ENCODE data around the gene PRKCB. TPM values are rescaled to one million over a fixed set of nuclear protein-coding genes. Genes with fewer than 3 reads are reported as not detected.
"Not testable (repeated sequence)": the region's sequence is repeated elsewhere in the genome, so short reads cannot be mapped to it uniquely, and the experiment has no call there.

Gene PRKCB
- polyA plus RNA-seq, 1 experiment, result not detected

- ChIA-PET CTCF (interaction anchor here (1.0 to 4.5 kb wide), 4 partner anchors 22 to 210 kb away, joined by 3 to 81 read pairs (median 9); no protein-coding TSS in a partner anchor), POLR2A (no interaction called here)
- no peaks in the 10 kb centered on the region for H3K27me3 ChIP-seq (ENCODE audit: control insufficient read depth, insufficient read depth, low read length)
- no peak for TF ChIP-seq CTCF (IDR thresholded peaks at IDR 0.05; ENCODE audit: insufficient read depth, low read depth, low read length)
- no peak for DNase-seq (ENCODE audit: low read depth)
- H3K36me3 ChIP-seq (ENCODE audit: control insufficient read depth, insufficient read depth, low read length), result no peaks in the 10 kb centered on the region
- H3K4me3 ChIP-seq (ENCODE audit: low read depth, low read length), result no peak overlapping the region
These were observed 178.3 kb downstream of the PRKCB start for GRCh38 chr16:24013864-24014645.

- H3K27me3 ChIP-seq (ENCODE audit: control insufficient read depth, insufficient read depth, low read length); H3K4me3 ChIP-seq (ENCODE audit: low read depth, low read length); POLR2A ChIA-PET; H3K36me3 ChIP-seq (ENCODE audit: control insufficient read depth, insufficient read depth, low read length); DNase-seq (ENCODE audit: low read depth): not testable (repeated sequence)
- CTCF ChIA-PET, result interaction anchor here (1.0 to 2.8 kb wide), 5 partner anchors 20 to 211 kb away, joined by 3 to 15 read pairs (median 3); no protein-coding TSS in a partner anchor
These were observed 179.2 kb downstream of the PRKCB start for GRCh38 chr16:24014955-24015354.

- TF ChIP-seq CTCF (IDR thresholded peaks at IDR 0.05; ENCODE audit: insufficient read depth, low read depth, low read length), result no peak
- CTCF ChIA-PET, result interaction anchor here (1.0 to 2.8 kb wide), 6 partner anchors 12 to 214 kb away, joined by 3 to 15 read pairs (median 5); no protein-coding TSS in a partner anchor
- POLR2A ChIA-PET, result no interaction called here
- Histone ChIP-seq H3K27me3 (ENCODE audit: control insufficient read depth, insufficient read depth, low read length) (no peaks in the 10 kb centered on the region), H3K36me3 (ENCODE audit: control insufficient read depth, insufficient read depth, low read length) (no peaks in the 10 kb centered on the region), H3K4me3 (ENCODE audit: low read depth, low read length) (no peak overlapping the region)
- DNase-seq (ENCODE audit: low read depth), result no peak
These were observed 180.1 kb downstream of the PRKCB start for GRCh38 chr16:24015923-24016322.

- TF ChIP-seq CTCF (IDR thresholded peaks at IDR 0.05; ENCODE audit: insufficient read depth, low read depth, low read length), result no peak
- no peak for DNase-seq (ENCODE audit: low read depth)
- ChIA-PET CTCF (interaction anchor here (1.0 kb wide), 2 partner anchors 8 to 18 kb away, joined by 3 to 4 read pairs; no protein-coding TSS in a partner anchor), POLR2A (interaction anchor here (0.6 kb wide), 1 partner anchor 218 kb away, joined by 3 read pairs; no protein-coding TSS in a partner anchor)
- Histone ChIP-seq H3K27me3 (ENCODE audit: control insufficient read depth, insufficient read depth, low read length) (no peaks in the 10 kb centered on the region), H3K36me3 (ENCODE audit: control insufficient read depth, insufficient read depth, low read length) (no peaks in the 10 kb centered on the region), H3K4me3 (ENCODE audit: low read depth, low read length) (no peak overlapping the region)
These were observed 182.7 kb downstream of the PRKCB start for GRCh38 chr16:24018485-24018884.

- no peak for DNase-seq (ENCODE audit: low read depth)
- no peak overlapping the region for H3K4me3 ChIP-seq (ENCODE audit: low read depth, low read length)
- H3K27me3 ChIP-seq (ENCODE audit: control insufficient read depth, insufficient read depth, low read length), result no peaks in the 10 kb centered on the region
- ChIA-PET POLR2A (no interaction called here), CTCF (interaction anchor here (0.6 to 1.0 kb wide), 2 partner anchors 12 to 1255 kb away, joined by 3 read pairs; no protein-coding TSS in a partner anchor)
- no peak for TF ChIP-seq CTCF (IDR thresholded peaks at IDR 0.05; ENCODE audit: insufficient read depth, low read depth, low read length)
- H3K36me3 ChIP-seq (ENCODE audit: control insufficient read depth, insufficient read depth, low read length), result no peaks in the 10 kb centered on the region
These were observed 187.0 kb downstream of the PRKCB start for GRCh38 chr16:24022797-24023196.

All from BJ (cell line).